ENCODE data around the gene EPHA7.

EPHA7 gene

DNA sequence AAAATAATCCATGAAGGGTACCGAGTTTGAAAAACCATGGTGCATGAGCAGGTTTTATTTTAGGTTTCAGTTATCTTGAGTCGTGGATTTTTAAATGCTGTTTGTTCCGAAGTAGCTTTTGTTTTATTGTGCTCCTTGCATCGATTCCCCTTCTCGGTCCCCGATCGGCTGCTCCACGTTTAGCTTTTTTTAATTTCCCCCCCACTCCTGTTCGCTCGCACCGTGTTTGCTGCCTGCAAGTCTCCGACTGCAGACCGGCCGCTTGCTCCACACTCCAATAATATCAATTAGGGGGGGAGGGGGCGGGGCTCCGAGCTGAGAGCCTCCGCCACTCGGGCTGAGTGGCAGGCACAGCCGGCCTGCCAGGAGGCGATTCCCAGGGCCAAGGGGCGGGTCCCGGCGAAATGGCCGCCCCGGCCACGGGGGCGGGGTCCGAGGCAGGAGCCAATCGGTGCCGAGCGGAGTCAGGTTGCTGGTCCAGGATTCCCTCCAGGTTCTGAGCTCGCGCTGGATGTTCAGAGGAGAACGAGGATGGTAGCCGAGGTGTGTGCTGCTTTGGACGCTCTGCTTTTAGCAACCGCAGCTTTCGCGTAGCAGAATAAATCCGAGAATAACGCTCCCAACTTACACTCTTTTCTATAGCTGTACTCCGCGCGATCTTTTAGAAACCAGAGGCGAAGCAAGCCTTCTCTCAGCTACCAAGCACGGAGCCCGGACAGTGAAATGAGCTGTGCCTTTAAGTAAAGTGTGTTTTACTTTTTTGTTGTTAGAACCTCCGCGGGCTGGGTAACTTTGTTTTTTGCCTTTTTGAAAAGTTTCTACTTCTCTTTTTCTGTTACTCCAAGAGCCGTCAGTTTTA, at the start of gene EPHA7:
EPHA7 (minus strand) TSS at position 256 of the 859 bp plus-strand sequence; CDS start at position 38, 218 bp downstream.
- DNase-seq (ENCODE audit: low spot score), result peak; percentile 95

DNA sequence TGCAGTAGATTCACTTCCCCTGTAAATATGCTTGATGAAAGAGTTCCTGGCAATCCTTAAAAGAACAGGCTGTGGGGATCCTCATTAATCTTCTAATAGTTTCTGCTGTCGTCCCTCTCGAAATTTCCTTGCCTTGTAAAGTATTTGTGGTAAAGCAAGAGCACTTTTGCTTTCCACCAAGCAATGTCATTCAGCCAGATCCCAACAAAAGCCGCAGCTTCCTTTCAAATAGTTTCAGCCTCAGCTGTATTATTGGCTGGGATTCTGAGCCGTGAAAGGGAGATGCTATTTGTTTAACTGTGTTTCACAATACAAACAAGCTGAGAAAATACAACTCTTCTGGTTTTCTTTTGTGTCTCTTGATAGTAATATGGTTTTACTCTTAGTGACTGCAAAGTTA, 48.9 kb upstream of the EPHA7 start:
- peak; percentile 14 for DNase-seq (ENCODE audit: low spot score)

DNA sequence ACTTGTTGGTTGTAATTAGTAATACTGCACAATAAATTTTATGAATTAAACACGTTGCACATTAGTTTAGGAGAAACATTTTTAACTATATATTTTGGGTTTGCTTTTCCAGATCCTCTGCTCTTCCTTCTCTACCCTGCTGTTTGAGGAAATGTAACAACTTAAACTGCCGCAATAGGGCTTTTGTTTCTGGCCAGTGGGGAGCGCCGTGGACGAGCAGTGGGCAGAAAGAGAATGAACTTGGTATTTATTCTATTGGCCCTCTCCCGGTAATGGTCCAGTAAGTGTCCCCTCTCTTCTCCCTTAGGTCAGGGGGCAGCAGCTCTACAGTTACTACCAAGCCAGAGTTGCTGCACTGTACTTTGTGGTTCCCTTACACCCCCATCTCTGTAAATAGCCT, 35.2 kb upstream of the EPHA7 start:
- no peak for DNase-seq (ENCODE audit: low spot score)

DNA sequence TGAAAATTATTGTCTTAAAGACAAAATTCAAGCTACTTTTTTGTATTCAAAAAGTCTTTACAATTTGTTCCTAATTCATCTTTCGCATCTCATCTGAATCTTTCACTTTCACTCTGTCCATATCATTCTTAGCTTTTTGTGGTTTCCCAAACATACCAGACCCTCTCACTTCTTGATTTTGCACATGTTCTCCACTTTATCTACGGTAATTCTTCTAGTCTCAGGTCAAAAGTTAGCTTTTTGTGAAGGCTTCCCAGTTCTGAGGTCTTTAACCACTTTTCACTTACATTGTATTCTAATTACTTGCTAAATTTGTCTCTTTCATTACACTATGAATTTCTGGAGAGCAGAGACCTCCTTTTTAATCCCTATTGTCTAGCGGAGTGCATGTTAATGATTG, 34.6 kb upstream of the EPHA7 start:
- DNase-seq (ENCODE audit: low spot score), result no peak

DNA sequence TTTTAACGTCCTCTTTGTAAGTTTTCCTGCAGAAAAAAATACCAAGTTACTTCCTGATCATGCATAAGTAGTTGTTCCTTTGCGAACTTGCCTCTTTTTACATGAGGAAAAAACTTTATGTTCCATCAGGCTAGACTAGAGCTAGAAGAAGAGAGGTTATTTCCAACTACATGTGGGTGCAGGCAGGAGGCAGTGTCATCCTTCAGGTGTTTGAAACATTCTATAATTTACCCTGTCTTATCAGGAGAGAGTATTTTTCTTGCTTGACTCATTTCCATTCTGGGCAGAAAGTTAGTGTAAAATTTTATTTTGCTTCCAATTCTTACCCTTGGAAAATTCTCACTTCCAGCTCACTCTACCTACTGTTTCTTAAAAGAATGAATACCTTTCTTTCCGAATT, 28.5 kb upstream of the EPHA7 start:
- DNase-seq (ENCODE audit: low spot score), result no peak

DNA sequence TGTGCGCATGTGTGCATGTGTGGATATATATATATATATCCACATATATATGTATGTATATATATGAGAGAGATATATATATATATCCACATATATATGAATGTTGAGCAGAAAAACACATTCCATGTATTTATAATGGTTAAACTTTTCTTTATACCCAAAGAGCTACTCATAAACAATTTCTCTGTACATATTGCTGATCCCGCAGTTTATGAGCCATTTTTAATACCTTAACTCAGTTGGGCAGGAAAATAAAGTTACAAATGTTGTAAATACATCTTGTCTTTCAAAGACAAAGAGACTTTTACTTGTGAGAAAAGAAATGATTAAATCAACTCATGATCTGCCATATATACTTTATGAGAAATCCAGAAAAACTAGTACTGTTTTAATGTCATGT, 18.1 kb upstream of the EPHA7 start:
- no peak for DNase-seq (ENCODE audit: low spot score)

DNA sequence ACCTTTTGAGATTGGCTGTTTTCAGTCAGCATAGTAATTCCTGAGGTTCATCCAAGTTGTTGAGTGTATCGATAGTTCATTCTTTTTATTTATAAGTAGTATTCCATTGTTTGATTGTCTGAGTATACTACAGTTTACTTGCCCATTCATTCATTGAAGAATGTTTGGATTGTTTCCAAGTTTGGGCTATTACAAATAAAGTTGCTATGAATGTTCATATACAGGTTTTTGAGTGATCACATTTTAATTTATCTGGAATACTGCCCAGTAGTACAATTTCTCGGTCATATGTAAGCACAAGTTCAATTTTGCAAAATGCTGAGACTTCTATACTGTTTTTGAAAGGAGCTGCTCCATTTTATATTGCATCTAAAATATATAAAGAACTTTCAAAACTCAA, 14.2 kb upstream of the EPHA7 start:
- DNase-seq (ENCODE audit: low spot score), result no peak

DNA sequence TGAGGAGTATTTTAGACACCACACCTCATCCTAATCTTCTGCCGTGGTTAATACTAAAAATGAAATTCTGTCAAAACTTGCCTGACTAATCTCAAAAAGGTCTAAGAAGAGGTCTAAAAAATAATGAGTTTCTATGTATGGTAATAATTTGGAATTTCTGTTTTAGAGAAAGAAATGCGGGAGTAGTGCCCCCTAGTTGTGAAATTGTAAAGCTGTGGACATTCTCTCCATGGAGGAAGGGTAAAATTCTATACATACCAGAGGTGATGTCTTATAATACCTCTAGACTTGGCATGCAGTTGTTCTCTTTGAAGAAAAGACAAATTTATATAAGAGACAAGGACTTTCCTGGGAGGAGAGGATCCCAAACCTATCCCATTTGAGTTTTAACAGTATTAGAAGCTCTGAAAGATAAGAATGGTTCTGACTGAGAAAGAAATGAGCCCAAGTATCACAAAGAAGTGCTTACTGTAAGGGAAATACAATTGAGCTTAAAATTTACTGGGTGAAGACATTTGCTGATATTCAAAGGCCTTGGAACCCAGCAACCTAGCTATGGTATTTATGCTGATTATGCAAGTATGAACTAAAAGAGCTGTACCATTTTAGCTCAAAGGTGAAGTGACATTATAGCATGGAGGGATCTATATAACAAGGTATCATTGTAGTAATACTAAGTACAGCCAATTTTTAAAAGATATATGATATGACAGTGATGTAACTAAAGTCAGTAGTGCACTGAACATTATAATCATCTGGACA, 5.1 kb upstream of the EPHA7 start:
- no peak for DNase-seq (ENCODE audit: low spot score)

DNA sequence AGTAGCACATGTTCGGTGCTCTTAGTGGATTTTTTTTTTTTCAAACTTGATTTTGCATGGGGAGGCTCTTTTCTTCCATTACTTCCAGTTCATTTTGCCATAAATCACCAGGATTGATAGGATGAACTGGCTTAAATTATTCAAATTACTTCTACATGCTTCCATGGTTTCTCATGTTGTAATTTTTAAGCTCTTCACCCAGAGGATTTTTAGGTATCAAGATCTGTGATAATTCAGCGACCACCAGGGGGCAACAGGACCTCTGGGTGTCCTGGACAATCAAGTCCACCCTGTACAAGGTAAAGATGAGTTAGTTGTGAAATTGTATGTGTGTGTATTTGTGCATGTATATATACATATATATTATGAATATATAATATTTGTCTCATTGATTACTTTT, 4.2 kb upstream of the EPHA7 start:
- peak; percentile 53 for DNase-seq (ENCODE audit: low spot score)

DNA sequence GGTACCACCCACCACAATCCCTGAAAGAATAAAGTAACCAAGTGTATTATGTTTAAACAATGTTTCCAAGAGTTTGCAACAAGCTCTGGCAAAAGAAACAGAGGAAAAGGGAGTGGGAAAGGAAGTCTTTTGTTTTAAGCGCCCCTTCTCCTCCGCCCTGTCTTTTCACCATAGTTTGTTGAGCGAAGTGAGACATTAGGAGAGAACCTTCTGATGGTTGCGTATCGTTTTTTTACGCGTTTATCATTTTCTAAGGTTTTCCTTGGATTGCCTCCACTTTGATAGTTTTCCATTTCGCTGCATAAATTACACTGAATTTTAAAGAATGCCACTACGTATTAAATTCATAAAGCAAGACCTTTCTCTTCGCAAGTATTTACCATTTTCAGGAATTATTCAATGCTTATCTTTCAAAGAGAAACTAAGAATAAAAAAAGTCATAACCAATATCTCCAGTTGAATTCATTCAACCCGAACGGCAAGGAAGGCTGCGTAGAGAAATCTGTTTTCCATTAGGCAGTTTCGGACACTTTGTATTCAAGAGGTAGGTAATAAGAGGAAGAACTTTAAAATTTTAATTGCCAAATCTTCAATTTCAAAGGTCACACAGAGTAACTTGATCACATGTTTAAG, 920 bp upstream of the EPHA7 start:
- no peak for DNase-seq (ENCODE audit: low spot score)

DNA sequence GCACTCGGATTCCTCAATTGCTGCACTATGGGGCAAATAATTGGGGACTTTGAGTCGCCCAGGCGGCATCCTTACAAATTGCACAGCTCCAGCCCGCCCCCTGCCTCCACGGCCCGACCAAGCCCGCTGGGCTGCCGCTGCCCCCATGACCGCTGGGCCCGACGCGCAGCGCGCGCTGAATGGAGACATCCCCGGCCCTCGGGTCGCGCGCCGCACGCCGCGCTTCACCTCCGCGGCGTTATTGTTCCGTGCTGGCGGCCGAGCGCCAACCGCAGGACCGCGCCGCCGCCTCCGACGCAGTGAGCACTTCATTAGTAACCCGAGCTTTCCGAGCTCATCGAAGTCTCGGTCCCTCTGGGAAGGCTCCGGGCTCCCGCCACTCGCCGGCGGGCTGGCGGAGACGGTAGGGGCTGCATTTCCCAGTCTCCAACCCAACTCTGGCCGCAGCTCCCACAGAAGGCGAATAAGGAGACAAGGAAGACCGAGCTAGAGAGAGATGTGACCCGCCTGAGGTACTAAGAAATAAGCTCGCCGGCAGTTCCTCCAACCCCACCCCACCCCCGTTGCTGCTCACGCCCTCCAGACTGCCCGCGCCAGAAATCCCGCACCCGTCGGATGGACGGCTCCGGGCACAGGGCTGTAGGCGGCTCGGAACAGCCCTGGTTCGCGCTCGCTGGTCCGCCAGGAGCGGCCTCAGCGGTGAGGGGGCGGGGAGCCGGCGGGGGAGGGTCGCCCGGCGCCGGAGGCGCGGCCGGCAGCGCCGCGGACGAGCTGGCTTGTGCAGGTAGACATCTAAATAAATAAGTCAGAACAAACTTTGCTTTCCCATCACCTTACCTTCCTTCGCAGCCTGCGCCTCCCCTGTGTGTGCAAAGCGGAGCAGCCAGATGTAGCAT, 703 bp downstream of the EPHA7 start:
- peak; percentile 26 for DNase-seq (ENCODE audit: low spot score)

DNA sequence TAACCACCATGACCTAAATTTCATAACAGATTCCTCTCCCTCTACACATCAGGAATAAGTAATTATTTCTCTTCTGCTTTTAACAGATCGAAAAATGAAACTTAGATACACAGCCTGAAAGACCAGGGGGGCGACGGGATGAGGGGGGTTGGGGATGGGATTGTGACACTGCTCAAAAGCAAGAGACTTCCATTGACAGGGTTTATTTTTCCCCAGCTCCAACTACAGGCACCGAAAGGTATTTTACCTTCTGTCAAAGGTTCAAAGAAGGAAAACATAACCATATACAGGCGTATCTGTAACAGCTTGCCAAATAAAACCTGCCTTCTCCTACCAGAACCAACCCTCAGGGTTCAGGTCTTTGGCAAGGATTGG, 1.3 kb downstream of the EPHA7 start:
- DNase-seq (ENCODE audit: low spot score), result no peak

DNA sequence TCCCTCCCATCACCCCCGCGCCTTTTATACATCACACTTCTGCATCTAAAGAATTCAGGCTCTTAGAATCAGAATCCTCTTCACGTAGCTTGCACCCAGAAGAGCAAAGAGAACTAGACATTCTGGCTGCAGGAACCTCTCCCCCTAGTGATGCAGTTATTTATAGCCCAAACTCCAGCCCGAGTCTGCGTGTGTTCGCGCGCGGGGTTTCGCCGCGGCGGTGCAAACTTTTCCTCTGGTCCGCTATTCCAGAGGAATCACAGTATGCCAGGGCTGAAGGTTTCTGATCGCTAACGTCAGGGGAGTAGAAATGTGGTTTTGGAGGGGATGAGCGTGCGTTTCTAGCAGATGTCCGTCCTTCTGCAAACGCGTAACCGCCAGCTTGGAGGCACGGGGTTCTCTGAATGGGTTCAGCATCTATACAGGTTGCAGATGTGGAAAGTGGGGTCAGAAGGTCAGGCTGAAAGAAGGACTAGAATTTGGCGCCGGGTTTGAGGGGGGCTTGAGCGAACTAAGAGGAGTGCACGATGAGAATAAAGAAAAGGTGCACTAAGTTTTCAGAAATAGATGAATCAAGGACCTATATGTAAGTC, 1.8 kb downstream of the EPHA7 start:
- DNase-seq (ENCODE audit: low spot score), result peak; percentile 42

DNA sequence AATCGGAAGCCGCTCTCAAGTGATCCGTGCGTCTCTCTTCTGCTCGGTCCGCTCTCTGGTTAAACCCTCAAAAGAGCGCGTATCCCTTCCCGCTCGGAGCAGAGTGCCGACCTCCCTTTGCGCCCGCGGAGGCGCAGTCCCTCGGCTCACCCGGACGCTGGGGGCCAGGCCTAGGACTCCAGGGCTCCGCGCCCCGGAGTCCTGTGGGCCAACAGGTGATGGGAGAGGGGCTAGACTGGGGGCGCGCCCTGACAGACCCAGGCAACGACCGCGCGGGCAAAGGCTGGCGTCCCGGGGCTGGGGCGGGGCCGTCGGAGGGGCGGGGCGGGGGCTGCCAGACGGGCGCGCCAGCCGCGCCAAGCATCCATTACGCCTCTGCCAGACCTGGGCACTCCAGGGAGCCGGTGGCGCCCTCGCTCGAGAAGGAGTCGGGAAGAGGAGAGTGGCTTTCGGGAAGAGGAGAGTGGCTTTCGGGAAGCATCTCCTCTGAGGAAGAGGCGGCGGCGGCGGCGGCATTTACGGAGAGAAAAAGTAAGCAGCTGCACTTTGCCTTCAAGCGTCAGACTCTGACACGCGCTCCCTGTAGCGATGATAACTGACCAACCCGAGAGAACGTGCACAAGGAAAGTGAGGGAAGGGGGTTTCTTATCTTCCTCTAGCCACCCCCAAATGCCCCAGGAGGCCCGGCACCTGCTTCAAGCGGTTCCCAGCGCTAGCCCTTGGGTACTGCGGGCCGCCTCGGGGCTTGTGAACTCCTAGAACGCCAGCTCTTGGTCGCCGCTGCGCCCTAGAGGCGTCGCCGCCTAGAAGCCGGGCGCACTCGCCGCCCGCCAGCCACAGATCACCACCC, 2.6 kb downstream of the EPHA7 start:
- DNase-seq (ENCODE audit: low spot score), result no peak

DNA sequence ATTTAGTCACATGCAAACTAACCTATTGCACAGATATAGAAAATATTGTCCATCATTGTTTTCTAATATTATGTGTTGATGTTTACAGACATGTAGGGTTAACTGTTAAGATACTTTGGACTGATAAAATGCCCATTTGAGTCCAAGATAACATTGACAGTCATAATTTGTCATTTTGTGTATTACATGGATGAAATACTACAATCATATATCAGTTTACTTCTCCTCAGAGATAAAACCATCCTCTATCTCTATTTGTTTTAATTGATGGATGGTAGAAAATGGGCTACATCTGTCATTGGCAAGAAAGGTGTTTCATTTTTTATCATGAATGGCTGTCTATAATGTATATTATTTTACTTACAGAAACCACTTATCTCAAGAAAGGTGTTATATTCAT, 6.2 kb downstream of the EPHA7 start:
- DNase-seq (ENCODE audit: low spot score), result no peak

DNA sequence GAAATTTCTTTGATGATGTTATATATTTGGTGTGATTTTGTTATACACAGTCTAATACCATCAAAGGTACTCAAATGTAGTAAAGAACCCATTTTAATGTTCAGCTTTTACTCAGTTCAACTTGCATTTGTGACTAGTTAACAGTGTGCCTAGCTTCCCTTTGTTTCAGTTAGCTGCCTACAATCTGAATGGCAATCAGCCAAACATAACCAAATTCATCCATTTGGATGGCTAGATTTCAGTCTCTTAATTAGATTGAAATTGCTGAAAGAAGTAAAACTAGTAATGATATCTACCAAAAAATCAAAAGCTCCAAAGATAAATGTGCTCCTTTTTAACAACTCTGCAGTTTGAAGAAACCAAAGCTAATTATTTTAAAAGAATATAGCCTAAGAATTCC, 6.9 kb downstream of the EPHA7 start:
- DNase-seq (ENCODE audit: low spot score), result no peak

DNA sequence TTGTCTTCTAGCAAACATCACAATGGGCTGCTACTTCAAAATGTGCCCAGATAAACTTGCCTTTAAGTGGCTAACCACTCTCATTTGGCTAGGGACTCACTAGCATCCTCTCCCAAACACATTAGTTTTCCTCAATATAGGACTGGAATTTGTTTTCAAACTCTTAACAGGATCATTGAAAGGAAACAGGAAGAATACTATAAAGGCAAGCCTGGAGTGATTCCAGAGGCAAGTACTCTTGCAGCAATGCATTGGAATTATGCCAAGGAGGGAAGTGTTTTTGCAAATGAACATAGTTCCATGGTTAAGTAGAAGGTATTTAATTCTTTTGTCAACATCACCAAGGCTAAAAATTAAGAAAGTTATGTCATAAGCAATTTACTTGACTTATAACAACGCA, 12.2 kb downstream of the EPHA7 start:
- peak; percentile 36 for DNase-seq (ENCODE audit: low spot score)

DNA sequence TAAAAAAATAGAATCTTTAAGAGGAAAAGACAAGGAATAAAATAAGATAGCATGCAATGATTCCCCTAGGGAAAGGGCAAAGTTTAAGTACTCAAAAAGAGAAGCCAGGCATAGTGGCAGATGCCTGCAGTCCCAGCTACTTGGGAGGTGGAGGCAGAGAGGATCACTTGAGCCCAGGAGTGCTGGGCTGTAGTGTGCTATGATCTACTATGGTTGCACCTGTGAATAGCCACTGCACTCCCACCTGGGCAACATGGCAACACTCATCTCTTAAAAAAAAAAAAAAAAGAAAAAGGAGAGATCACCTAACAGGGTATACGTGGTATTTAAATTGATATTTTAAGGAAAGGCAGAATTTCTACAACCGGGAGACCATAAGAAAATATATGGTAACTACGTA, 16.0 kb downstream of the EPHA7 start:
- no peak for DNase-seq (ENCODE audit: low spot score)

DNA sequence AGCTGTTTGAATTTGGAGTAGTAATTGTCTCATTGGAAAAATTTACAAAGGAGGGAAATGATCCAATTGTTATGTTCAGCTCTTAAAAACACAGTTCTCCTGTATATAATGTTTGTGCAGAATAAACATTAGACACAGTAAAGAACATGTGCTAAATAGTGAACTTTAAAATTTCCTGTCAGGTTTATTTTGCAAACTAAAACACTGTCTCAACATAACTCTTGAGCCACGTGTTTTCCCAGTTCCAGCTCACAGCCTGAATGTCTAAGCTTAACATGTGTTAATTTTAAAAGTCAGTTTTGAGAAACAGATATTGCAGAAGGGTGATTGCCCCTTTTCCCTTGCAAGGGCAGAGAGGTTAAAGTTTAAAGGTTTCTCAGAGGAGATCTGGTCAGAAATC, 20.6 kb downstream of the EPHA7 start:
- DNase-seq (ENCODE audit: low spot score), result no peak

DNA sequence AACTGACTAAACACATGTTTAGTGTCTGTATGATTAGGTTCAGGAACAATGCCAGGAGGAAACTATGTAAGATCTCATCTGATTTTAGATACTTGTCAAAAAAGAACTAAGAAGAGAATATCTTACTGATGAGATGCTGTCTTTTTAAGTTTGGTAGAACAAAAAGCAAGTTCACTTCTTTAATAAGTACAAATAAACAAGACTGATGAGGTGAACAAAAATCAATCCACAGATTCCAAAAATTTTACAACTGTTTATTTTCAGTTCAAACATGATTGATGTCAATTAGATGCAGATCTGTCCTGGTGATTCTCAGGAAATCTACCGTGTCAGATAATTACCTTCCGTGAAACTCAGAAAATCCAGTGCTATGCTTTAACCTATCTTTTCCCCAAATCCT, 24.9 kb downstream of the EPHA7 start:
- DNase-seq (ENCODE audit: low spot score), result no peak
